Stimulated activated CD8-positive, alpha-beta memory T cell treated with anti-CD3 and anti-CD28 coated beads, Interleukin-2, amount 100 ng/mL, for 1 hour (primary cell): Measurements from ENCODE around the gene RPL39L.
"Not testable (repeated sequence)": the region's sequence is repeated elsewhere in the genome, so short reads cannot be mapped to it uniquely, and the experiment has no call there.

ENCODE experiments used
- DNase-seq, 2 donors: peaks; one replicate each; pipeline ENCODE4 v3.0.0-alpha.2; 2020; ENCODE audit warnings: low read depth in 2 of 2

Gene RPL39L

GRCh38 chr3:187136936-187137335 is 2.4 kb downstream of the RPL39L start:
- no peak for DNase-seq

- DNase-seq, result no peak
Measured at GRCh38 chr3:187136337-187136736, 3.0 kb downstream of the RPL39L start.

GRCh38 chr3:187135172-187135690 is 4.1 kb downstream of the RPL39L start:
- not testable (repeated sequence) for DNase-seq

DNA sequence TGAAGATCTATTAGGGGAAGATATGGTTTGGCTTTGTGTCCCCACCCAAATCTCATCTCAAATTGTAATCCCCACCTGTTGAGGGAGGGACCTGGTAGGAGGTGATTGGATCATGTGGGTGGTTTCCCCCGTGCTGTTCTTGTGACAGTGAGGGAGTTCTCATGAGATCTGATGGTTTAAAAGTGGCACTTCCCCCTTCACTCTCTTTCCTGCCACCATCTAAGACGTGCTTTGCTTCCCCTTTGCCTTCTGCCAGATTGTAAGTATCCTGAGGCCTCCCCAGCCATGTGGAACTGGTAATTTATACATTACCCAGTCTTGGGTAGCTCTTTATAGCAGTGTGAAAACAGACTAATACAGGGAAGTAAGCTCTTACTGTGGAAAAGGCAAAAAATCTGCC is 6.1 kb downstream of the RPL39L start:
- DNase-seq, result not testable (repeated sequence)

DNA sequence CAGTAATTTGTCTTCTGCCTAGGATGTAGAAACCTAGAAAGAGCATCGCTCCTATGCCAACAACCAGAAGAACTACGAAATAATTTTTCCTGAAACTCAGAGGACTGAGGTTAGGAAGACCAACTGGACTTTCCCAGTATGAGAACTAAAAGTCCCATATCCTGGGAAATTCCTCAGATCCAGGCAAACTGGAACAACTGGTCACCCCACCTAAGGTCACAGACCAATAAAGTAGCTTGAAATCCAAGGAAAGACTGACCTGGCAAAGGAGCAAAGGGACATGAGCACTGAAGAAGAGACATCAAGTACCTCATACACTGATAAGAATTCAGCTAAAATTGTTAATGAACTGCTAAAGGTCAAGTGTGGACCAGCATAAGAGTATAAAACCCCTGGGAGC is 6.6 kb downstream of the RPL39L start:
- DNase-seq, result no peak

DNA sequence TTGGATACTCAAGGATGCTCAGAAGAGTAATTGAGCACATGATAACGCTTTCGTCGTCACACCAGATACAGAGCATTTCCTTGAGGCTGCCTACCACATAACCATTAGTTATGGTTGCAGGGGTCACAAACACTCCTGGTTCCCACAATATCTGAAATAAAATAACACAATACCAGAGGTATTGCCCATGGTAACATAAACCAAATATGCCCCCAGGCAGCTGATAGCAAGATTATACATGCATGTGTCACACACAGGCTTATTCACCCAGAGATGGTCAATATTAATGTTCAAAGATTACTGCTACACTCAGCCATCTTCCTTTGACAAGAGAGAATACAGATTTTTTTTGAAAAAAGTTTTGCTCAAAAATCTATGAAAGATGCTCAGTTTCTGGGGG is 7.3 kb downstream of the RPL39L start:
- no peak for DNase-seq

GRCh38 chr3:187130346-187131066 is 8.8 kb downstream of the RPL39L start:
- DNase-seq, result peak in 1 of 2 donors; percentile 23

GRCh38 chr3:187125319-187126031 is 13.8 kb downstream of the RPL39L start:
- DNase-seq, result no peak

DNA sequence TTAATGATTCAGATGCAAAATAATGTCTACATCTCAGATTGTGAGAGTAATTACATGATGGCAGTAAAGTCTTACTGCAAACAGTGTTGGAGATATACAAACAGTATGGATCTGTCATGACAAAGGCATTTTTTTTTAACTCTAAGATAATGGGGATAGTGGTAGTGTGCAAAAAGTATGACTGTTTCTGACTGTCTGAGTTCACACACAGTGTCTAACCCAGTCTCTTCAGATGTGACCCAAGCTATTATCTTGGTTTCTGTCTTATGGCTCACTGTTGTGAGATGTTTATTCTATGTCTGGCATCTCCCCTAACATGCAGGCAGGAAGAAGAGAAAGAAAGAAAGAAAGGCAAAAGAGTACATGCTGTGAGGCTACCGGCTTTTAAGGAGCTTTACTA is 17.0 kb downstream of the RPL39L start:
- DNase-seq, result no peak

- DNase-seq, result no peak
Measured at GRCh38 chr3:187120326-187120725, 19.0 kb downstream of the RPL39L start.

GRCh38 chr3:187114511-187114910 is 24.8 kb downstream of the RPL39L start:
- no peak for DNase-seq

GRCh38 chr3:187112934-187113793 is 26.1 kb downstream of the RPL39L start:
- no peak for DNase-seq

GRCh38 chr3:187110156-187110555 is 29.1 kb downstream of the RPL39L start:
- no peak for DNase-seq

- DNase-seq, result no peak
Measured at GRCh38 chr3:187107989-187108388, 31.3 kb downstream of the RPL39L start.

DNA sequence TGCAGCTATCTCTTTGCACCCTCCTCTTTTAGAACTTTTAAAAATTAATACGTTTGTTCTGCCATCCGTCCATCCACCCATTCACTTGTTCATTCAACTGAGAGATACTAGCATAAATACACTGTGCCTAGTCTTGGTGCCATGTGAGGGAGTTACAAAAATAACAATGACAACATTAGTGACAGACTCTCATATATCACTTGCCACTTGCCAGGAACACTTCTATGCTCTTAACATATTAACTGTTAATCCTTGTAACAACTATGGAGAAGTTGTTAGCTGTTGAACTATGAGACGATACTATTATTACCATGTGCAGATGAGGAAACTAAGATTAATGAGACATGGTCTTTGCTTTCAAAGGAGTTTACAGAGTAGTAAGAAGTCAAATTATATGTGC is 33.6 kb downstream of the RPL39L start:
- no peak for DNase-seq

DNA sequence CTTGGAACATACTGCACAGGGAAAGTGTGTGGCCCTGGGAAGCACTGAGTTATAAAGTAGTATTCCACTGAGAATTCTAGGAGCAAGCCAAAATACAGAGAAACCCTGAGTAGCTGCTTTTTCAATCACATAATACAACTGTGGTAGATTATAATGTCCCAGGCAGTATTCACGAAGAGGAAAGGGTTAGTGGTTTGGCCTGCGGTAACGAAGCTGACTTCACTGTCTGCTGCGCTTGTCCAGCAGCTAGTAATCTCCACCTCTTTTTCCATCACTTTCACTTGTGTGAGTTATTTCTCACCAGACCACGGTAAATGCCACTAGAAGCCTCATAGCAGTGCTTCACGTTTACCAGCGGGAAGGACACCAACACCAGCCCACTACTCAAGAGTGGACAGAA is 34.4 kb downstream of the RPL39L start:
- no peak for DNase-seq

- no peak for DNase-seq
Measured at GRCh38 chr3:187104342-187104741, 35.0 kb downstream of the RPL39L start.

GRCh38 chr3:187103251-187103650 is 36.0 kb downstream of the RPL39L start:
- no peak for DNase-seq

DNA sequence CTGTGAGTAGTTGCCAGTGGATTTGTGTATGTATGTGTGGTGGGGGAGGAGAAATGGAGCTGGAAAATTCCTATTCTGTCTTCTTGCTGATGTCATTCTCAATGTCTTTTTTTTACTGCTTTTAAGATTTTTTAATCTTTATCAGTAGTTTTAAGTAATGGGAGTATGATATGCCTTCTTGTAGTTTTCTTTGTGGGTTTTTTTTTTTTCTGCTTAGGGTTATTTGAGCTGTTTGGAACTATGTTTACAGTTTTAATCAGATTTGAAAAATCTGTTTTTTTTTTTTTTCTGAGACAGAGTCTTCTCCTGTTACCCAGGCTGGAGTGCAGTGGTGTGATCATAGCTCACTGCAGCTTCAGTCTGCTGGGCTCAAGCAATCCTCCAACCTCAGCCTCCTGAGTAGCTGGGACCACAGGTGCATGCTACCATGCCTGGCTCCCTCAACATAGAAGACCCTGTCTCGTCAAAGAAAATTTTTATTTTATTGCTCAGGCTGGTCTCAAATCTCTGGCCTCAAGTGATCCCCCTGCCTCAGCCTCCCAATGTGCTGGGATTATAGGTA is 37.1 kb downstream of the RPL39L start:
- no peak for DNase-seq

GRCh38 chr3:187101184-187102072 is 37.9 kb downstream of the RPL39L start:
- peak; percentile 19 to 27 for DNase-seq
